Skeletal muscle cell (primary cell): Measurements from ENCODE around the gene NAA80.

ENCODE experiments used
- DNase-seq: peaks from one replicate; pipeline ENCODE4 v3.0.0-alpha.2; 2010; ENCODE audit warnings: low read depth
- H3K4me3 ChIP-seq: 2 replicates; pipeline ENCODE4 v1.5.1; 2011; ENCODE audit warnings: low read depth, mild to moderate bottlenecking, control low read depth, low read length, moderate library complexity

The NAA80 gene

DNA sequence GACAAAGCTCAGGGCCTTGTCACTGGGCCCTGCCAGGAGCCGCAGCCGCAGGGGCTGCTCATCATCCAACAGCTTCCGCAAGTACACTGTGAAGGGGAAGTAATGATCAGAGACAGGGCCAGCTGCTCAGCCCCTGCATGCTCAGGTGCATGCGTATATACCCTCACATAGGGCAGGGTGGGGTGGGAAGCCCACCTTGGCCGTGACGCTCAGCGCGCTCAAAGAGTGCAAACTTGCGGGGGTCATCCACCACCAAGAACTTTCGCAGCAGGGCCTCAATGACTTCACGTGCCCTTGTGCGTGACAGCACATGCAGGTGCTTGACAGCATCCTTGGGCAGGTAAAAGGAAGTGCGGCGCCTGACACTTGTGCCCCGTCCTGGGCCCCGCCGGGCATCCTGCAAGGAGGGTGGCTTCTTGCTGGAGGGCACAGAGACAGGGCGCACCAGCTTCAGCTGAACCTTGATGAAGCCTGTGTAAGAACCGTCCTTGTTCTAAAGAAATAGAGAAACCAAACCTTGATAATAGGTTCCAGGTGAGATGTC lies 32.2 kb upstream of the NAA80 start:
- no peak overlapping the region for H3K4me3 ChIP-seq
- no peak for DNase-seq

DNA sequence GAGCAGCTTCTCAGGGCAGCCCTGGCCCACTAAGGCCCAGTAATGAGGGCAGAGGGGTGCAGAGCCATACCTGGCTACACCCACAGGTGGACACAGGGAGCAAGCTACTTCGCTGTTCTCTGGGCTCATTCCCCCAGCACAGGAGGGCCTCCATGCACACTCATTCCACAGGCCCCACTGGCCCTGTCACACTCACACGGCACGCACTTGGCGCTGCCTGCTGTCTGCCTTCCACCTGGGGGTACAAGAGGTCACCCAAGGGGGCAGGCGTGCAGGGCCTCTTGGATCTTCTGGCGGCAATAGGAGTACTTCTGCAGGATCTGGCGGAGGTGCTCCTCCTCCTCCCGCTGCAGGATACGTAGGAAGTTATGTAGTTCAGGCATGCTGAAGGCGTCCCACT lies 31.1 kb upstream of the NAA80 start:
- no peak overlapping the region for H3K4me3 ChIP-seq
- DNase-seq, result no peak

DNA sequence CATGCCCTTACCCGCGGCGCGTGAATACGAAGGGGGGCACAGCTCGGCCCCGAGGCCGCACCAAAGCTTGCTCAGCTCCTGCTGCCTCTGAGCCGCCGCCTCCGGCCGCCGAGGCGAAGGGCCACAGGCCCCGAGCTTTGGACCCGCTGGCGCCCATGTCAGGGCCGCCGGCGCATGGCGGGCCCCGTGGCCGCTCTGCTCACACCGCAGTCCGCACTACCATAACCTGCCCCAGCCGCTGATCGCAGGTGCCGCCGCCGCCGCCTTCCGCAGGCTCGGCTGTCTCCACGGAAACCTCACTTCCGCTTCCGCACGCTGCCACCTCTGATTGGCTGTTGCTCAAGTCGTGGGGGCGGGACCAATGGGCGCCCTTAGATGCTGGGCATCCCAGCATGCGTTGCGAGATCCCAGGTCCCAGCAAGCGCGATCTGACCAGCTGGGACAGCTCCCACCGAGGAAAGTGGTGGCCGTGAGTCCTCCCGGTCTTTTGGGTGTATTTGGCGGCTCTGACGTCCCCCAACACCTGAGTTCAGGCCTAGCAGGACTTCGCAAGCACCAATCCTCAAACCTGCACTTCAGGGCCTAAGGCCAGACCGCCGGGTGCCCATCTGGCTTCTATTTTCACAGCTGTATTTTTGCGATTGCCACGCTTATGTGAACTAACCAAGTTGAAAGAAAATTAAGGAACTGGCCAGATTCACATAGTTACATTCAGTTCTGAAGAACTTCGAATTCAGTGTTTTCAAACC lies 28.9 kb upstream of the NAA80 start, which contains the start of gene TUSC2:
Gene TUSC2 (minus strand): TSS at position 281 of the 749 bp plus-strand sequence. CDS start 124 bp downstream, at position 157.
- peak within 1 kb of the TSS; percentile 94 for H3K4me3 ChIP-seq
- peak; percentile 81 for DNase-seq

DNA sequence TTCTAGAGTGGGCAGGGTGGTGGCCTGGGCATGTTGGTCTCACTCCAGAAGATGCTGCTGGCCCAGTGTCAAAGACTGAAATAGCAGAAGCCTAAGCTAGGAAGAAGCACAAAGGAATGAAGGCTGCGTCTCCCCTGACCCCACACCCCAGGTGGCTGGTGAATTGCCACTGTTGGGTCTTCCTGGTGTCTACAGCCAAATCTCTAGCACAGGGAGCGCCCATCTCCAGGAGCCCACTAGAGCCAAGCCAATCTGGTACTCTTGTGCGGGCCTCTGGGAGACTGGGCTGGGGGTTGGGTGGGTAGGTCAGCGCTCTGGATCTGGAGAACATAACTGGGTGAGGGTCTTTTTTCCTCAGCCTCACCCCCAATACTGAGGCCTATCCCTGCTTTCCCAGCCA lies 27.9 kb upstream of the NAA80 start:
- H3K4me3 ChIP-seq, result peak overlapping the region; percentile 94
- no peak for DNase-seq

DNA sequence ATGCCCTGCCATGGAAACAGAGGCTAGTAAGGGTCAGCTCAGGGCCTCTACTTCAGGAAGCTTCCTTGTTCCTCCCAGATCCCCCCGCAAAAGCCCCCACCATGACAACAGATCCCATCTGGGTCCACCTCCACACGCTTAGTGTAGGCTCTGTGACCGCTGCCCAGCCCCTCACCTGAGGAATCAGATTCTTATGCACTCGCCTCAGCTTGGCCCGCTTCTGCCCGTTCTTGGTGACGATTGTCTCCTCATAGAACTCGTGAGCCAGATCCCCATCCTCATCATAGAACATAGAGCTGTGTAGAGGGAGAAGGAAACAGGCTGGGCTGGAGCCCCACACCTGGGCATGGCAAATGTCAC lies 27.0 kb upstream of the NAA80 start:
- DNase-seq, result no peak
- no peak overlapping the region for H3K4me3 ChIP-seq

DNA sequence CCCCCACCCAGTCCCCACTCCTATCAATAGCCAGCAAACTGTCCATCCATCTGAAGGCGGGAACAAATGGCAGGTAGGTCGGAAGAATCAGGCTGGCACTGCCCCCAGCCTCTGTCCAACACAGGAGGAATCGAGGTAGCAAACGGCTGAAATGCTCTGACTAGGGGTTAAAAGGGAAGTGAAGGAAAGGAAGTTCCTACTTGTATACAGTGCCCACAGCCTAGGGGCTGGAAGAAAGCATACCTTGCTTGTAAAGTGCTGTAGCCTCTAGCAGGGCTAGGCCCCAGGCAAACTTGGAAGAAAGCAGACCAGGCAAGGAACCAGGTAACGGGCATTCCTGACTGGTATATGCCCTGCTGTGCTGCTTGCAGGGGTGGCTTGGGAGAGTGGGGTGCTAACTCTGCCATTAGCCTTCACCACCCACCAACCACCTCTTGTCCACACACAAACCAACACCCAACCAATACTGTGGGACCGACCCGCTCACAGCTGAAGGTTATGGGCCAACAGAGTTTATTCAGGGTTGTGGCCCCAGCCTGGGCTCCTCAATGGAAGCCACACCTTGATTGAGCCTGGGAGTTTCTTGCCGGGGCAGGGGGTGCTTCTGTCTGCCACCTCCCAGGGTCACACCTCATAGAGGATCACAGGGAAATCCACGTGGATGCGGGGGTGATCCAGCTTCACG lies 26.4 kb upstream of the NAA80 start:
- DNase-seq, result no peak
- no peak overlapping the region for H3K4me3 ChIP-seq

DNA sequence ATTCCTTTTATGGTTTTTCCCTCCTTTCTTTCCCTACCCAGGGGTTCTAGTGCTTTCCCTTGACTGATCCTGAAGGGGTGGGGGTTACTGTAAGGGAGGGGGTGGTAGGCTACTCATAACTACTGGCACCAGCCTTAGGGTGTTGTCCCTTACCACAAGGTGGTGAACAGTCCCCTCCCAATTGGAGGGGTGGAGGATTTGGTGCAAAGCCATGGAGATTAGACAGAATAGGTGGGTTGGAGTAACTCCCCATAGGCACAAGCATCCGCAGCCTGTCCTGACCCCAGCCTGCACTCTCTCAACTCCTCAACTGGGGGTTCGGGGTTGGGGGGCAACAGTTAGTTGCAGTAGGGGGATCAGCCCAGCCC lies 25.9 kb upstream of the NAA80 start:
- no peak for DNase-seq
- no peak overlapping the region for H3K4me3 ChIP-seq

DNA sequence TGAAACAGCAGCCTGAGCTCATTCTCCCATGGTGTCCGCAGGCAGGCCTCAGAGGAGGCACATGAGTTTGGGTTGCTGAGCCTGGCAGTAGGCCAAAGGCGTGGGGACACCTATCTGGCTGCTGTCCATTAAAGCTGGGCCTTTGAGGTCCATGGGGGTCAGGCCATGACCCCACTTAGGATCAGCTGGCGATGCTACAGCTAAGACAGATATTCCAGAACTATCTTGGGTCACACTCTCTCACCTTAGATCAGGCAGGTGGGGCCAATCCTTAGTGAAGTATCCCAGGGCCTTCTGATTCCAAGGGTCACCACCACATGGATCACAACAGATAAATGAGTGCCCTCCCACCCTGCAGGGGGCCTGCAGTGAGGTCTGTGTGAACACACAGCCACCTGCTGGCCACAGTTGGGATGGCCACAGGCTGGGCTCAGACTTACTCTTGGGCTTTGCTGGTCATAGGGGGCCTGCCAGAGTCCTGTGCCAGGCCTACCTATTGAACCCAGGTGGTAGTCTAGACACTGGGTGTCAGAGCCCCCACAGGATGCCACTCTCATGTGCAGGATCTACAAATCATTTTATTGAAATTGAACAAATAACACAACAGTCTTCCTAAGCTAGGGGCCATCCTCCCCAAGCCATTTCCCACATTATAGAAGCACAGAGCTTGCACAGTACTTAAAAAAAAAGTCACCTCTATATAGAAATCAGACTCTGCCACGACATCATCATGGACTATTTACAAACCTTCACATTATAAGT lies 25.3 kb upstream of the NAA80 start:
- H3K4me3 ChIP-seq, result no peak overlapping the region
- peak; percentile 24 for DNase-seq

DNA sequence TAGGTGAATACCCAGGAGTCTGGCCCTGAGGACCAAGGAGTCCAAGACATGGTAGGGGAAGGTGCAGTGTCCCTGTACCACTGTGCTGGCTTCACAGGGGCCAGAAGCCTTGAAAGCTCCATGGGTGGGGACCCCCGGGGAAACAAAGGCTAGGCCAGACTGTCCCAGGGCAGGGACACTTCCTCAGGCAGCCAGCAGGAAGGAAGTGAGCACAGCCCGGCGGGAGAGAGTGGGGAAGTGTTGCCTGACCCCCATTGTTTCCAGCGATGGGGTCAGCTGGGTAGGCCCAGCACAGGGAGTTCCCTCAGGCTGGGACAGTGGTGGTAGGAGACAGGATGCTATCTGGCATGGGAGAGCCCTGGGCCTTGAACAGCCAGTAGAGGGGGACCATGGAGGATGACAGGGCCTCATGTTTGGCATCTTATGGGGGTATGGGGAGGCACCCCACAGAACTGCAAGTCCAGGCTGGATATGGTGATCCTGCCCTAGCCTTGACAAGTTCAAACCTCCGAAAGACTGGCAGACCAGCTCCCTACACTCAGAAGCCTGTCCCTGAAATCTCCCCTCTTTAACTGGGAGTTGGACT lies 24.5 kb upstream of the NAA80 start:
- DNase-seq, result no peak
- H3K4me3 ChIP-seq, result no peak overlapping the region

DNA sequence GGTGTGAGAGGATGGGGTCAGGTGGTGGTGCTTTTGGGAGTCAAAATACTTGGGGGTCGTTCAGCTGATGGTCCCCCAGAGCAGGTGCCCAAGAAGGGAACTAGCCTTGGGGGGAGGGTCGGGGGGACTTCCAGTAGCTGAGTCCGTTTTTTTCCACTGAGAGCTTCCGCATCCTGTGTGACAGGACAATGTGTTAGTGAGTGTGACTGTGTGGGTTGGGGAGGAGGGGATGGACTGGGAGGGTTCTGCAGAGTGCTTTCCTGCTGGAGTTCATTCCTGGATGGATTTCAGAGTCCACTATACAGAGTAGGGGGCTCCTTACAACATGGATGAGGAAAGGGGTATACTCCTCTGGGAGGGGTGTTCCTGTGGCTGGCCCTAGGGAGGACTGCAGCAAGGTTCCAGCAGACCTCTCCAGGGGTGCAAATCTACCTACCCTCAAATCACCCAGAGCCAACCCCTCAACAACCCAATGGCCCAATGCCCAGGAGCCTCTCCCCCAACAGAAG lies 23.9 kb upstream of the NAA80 start:
- H3K4me3 ChIP-seq, result no peak overlapping the region
- DNase-seq, result no peak

DNA sequence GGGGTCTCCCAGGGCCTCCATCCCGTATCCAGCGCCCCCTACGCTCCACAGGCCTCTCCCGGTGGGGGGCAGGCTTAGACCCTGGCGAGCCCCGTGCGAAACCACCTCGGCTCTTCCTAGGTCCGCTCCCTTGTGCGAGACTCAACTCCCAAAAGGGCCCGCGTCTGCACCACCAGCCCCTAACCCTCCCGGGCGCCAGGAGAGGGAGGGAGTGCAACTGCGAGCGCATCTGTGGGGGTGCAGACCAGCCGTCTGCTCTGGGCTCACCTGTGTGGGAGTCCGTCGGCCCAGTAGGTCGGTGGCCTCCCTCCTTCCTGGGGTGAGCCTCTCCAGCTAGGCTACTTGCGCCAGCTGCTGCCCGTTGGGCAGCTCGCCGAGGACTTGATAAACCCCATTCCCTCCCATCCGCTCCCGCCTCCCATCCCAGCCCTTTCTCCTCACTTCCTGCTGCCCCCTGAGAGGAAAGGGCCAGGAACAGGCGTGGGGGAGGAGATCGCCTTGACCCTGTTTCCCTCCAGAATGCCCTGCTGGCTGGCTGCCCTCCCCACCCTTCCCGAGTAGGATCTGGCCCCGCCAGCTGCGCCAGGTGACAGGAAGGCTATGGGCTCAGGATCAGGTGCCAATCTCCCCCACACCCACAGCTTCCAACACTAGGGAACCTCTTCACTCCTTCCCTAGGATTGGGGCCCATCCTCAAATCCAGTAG lies 23.3 kb upstream of the NAA80 start, which contains the start of gene HYAL2:
Gene HYAL2 (minus strand): TSS at position 360 of the 706 bp plus-strand sequence. CDS start 2,256 bp downstream, outside the sequence.
- H3K4me3 ChIP-seq, result peak within 1 kb of the TSS; percentile 80
- DNase-seq, result no peak

DNA sequence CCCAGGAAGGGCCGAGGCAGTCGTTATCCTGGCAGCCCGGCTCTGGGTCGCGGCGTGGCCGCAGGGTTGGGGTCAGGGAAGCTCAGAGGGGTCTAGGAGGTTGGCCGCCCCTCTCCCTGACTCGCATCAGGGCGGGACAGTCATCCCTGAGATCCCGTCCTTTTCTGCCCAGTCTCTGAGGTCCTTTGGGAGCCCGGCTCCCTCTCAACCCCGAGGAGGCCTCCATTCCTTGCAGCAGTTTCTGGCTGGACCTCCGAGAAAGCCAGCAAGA lies 22.8 kb upstream of the NAA80 start:
- no peak for DNase-seq
- H3K4me3 ChIP-seq, result peak overlapping the region; percentile 80

DNA sequence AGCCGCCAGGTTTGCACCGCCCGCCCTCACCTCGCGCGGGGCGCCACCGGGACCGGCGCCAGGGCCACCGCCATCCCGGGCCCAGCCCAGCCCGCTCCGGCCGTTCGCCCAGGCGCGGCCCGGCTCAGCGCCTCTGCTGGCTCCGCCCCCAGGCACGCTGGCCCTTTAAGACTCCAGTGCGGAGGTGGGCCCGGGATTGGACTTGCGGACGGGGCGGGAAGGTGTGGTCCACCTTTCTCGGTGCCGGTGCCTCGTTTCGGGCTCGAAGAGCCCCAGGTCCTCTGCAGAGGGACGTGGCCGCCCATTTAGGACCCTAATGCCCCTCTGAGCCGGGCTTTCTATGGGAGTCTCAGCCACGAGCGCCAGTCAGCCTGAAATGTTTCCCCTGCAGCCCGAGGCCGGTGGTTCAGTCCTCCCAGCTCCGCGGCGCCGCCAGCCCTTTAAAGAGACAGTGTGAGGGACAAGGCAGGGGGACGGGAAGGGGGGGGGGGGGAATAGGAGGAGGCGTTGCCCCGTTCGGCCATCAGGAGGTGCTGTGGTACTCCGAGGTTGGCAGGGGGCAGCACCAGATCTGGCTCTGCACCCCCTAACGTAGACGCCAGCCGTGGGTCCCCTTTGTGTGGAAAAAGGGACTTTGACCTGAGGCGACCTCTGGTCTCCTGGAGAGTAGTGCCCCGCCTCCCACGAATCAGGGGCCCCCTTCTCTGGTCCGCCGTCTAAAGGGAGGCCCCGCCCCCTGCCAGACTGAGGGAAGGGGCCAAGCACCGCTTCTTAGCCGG lies 22.3 kb upstream of the NAA80 start:
- peak; percentile 65 for DNase-seq
- peak overlapping the region; percentile 80 for H3K4me3 ChIP-seq

DNA sequence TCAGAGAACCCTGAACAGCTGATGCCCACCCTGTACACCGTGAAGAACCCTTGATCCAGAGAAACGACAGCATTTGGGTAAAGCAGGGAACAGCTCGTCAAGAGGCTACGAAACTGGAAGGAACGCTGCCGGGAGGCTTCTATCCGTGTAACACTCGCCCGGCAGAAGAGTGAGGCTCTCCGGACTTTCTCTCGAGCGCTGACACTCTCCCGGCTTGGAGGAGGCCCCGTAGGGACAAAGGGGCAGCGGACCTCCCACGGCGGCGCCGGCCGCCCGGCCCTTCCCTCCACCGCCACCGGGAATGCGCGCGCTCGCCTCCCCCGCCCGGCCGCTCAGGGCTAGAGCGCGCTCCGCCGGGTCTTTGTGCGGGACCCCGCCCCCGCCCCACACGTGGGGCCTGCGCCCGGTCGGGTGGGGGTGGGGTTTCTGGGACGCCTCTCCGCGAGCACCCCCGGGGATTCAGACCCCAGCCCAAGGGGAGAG lies 21.7 kb upstream of the NAA80 start:
- DNase-seq, result no peak
- peak overlapping the region; percentile 80 for H3K4me3 ChIP-seq

DNA sequence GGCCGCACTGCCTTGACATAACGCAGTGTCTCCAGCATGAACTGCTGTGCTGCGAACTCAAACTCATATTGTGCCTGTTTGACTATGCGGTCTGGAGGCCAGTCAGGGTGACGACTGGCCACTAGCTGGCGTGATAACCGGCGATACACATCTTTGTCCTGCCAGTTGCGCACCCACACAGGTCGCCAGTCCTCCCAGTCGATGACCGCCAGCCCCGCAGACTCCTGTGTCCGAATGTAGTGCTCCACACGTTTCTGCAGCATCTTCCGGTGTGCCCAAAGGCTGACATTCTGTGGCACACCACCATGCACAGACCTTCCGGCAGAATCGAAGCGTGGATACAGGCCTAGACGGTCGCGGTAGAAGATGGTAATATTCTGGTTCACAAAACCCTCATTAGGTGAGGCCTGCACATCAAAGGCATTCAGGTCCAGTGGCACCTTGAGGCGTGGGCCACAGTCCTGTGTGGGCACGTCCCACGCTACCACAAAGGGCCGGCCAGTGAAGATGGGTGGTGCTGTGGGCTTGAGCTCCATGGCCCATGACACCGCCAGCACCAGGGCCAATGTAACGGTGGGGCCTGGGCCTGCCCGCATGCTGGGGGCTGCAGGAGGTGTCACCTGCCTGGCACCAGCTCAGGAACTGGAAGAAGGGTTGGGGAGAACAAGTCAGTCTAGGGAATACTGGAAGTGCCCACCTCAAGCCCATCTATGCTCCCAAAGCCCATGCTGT lies 20.9 kb upstream of the NAA80 start:
- peak overlapping the region; percentile 80 for H3K4me3 ChIP-seq
- no peak for DNase-seq

DNA sequence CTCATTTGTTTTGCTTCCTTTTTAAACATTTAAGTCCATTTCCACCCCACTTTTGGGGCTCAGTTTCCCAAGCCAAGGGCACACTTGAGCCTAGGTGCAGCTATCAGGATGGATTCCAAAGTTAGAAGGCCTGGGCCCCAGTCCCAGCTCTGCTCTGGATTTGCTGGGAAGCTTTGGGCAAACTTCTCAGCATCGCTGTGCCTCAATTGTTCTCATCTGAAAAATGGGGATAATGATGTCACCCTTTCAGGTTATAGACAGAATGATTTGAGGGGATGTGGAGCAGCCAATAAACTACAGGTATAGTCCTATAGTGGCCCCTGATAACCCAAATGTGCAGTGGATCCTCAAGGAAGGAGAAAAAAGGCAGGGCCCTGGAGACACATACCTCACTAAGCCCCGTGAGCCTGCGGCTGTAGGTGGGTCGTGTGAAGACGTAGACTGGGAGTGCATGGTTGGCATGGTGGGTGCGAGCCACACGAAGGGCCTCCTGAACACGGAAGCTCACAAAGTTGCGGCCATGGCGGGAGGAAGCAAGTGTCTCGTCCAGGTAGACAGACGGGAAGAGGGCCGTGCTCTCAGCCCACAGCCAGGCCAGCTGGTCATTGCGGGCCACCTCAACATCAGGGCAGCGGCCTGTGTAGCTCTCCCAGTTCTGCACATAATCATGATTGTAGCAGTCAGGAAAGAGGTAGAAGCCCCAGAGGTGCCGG lies 20.1 kb upstream of the NAA80 start:
- H3K4me3 ChIP-seq, result no peak overlapping the region
- DNase-seq, result no peak

DNA sequence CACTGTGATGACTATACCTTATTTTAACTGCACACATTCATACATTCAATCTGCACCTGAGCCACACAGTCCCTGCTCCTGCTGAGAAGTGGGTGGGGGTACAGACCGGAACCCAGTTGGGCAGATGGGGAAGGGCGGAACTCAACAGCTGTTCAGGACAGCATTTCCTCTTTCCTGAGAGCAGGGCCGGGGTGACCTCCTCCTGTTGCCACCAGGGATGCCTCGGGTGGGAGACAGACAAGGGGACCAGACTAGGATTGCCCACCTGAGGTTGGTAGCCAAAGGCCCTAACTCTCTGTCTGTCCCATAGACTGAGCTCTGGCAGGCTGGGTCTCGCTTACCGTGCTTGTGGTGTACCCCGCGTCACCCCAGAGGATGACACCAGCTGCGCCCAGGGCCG lies 19.4 kb upstream of the NAA80 start:
- no peak for DNase-seq
- no peak overlapping the region for H3K4me3 ChIP-seq
